K562 (cell line): Measurements from ENCODE around the gene NFIC. TPM values are rescaled to one million over a fixed set of nuclear protein-coding genes. Genes with fewer than 3 reads are reported as not detected.

Source experiments
- BRD4 ChIP-seq: fragments of 200-600 bp; sonication (generic); IDR thresholded peaks from 2 replicates; pipeline ENCODE4 v1.6.1; 2017; ENCODE audit warnings: inconsistent platforms
- CREB1 ChIP-seq, 2 experiments: sonication (generic) in 1 of 2; formaldehyde crosslinking in 1 of 2; IDR thresholded peaks; 2 replicates each; pipeline versions ENCODE4 v1.6.1 to v1.8.0; 2012 to 2022; ENCODE audit warnings: inconsistent platforms in 1 of 2, mild to moderate bottlenecking in 1 of 2, missing genetic modification reagents in 1 of 2, moderate library complexity in 1 of 2
- E2F4 ChIP-seq: sonication (generic); formaldehyde crosslinking; IDR thresholded peaks from 2 replicates; pipeline ENCODE4 v1.8.0; 2022; ENCODE audit warnings: mild to moderate bottlenecking, low read depth, missing genetic modification reagents
- GATAD2B ChIP-seq: fragments of 450-650 bp; IDR thresholded peaks from 2 replicates; pipeline ENCODE4 v1.6.1; 2017; ENCODE audit warnings: mild to moderate bottlenecking, borderline replicate concordance
- HNRNPLL ChIP-seq: fragments of 200-400 bp; formaldehyde crosslinking; IDR thresholded peaks from 2 replicates; pipeline ENCODE4 v1.6.1; 2017; ENCODE audit warnings: low read length, low read depth, mild to moderate bottlenecking; ENCODE audit not compliant: poor library complexity, severe bottlenecking
- NEUROD1 ChIP-seq: fragments of 150-350 bp; IDR thresholded peaks from 2 replicates; pipeline ENCODE4 v1.6.1; 2014; ENCODE audit warnings: borderline replicate concordance, low read length, low read depth; ENCODE audit not compliant: partially characterized antibody
- NFIX ChIP-seq: fragments of 250-450 bp; sonication (Bioruptor Pico); IDR thresholded peaks from 2 replicates; pipeline ENCODE4 v1.4.0; 2020; ENCODE audit warnings: low read depth, mild to moderate bottlenecking, moderate library complexity
- NR2F6 ChIP-seq: fragments of 450-650 bp; formaldehyde crosslinking; IDR thresholded peaks from 2 replicates; pipeline ENCODE4 v1.4.0; 2020; ENCODE audit warnings: mild to moderate bottlenecking
- RBM39 ChIP-seq: fragments of 200-400 bp; formaldehyde crosslinking; optimal IDR thresholded peaks from 2 replicates; pipeline ENCODE3; 2018; ENCODE audit warnings: low read depth, low read length
- SMAD4 ChIP-seq: fragments of 250-450 bp; sonication (Bioruptor Pico); conservative IDR thresholded peaks from 2 replicates; pipeline ENCODE4 v1.8.0; 2021; ENCODE audit warnings: inconsistent platforms, mild to moderate bottlenecking, moderate library complexity
- SP1 ChIP-seq: sonication (generic); formaldehyde crosslinking; IDR thresholded peaks from 2 replicates; pipeline ENCODE4 v1.8.1; 2022; ENCODE audit warnings: mild to moderate bottlenecking, missing genetic modification reagents
- YY1 ChIP-seq, 3 experiments: IDR thresholded peaks; 2 replicates each; pipeline ENCODE4 v1.6.1; 2011; ENCODE audit warnings: low read length in 2 of 3, mild to moderate bottlenecking in 2 of 3, moderate library complexity in 2 of 3, borderline replicate concordance in 1 of 3, control low read depth in 1 of 3, low read depth in 1 of 3; ENCODE audit not compliant: insufficient read depth in 3 of 3, insufficient replicate concordance in 2 of 3, control insufficient read depth in 1 of 3, insufficient read length in 1 of 3; ENCODE audit errors: extremely low read depth in 1 of 3
- ZBTB17 ChIP-seq: fragments of 450-650 bp; formaldehyde crosslinking; IDR thresholded peaks from 2 replicates; pipeline ENCODE4 v1.4.0; 2020; ENCODE audit warnings: mild to moderate bottlenecking
- ZNF41 ChIP-seq: fragments of 250-450 bp; sonication (Bioruptor Pico); conservative IDR thresholded peaks from 2 replicates; pipeline ENCODE4 v1.4.0; 2020; ENCODE audit warnings: mild to moderate bottlenecking
- ZNF584 ChIP-seq: fragments of 200-800 bp; sonication (Bioruptor generic); IDR thresholded peaks from 2 replicates; pipeline ENCODE4 v1.6.1; 2016; ENCODE audit warnings: low read depth, mild to moderate bottlenecking, missing genetic modification characterization, missing compliant biosample characterization
- polyA plus RNA-seq, 8 experiments: library from polyadenylated mRNA; depleted of rRNA in 4 of 8; stranded (reverse) in 5 of 8; unstranded in 3 of 8; fragments of >200 nt; fragmentation: Nextera tagmentation in 2 of 8; fragmentation: Illumina TruSeq in 1 of 8; extraction: Ambion mirVana in 2 of 8; extraction: Trizol in 1 of 8; gene quantifications; 2 replicates each; pipeline versions ENCODE4 v1.2.1 to v1.2.3, GENCODE V29; 2011 to 2014; ENCODE audit warnings: inconsistent platforms in 1 of 8, missing spikeins in 1 of 8
- total RNA-seq, 7 experiments: library from RNA; depleted of rRNA in 6 of 7; stranded (reverse); fragments of >200 nt in 6 of 7; fragmentation: Illumina TruSeq in 2 of 7; extraction: Trizol in 2 of 7; gene quantifications; 2 replicates each; pipeline versions ENCODE4 v1.2.1 to v1.2.3, GENCODE V29; 2011 to 2021; ENCODE audit warnings: low replicate concordance in 1 of 7
- TF ChIP-seq, protein P1 (sequence below), 2 experiments: fragments of 450-650 bp; IDR thresholded peaks; 2 replicates each; pipeline ENCODE4 v1.6.1; 2016; ENCODE audit warnings: mild to moderate bottlenecking in 2 of 2, borderline replicate concordance in 1 of 2, low read depth in 1 of 2, moderate library complexity in 1 of 2

The NFIC gene
- total and polyA plus RNA-seq, 9 of the 15 experiments (the other 6 are each of a cell fraction or from before 2014, with no cell fraction given): 0.71 to 62.1 (median 6.9) TPM

DNA sequence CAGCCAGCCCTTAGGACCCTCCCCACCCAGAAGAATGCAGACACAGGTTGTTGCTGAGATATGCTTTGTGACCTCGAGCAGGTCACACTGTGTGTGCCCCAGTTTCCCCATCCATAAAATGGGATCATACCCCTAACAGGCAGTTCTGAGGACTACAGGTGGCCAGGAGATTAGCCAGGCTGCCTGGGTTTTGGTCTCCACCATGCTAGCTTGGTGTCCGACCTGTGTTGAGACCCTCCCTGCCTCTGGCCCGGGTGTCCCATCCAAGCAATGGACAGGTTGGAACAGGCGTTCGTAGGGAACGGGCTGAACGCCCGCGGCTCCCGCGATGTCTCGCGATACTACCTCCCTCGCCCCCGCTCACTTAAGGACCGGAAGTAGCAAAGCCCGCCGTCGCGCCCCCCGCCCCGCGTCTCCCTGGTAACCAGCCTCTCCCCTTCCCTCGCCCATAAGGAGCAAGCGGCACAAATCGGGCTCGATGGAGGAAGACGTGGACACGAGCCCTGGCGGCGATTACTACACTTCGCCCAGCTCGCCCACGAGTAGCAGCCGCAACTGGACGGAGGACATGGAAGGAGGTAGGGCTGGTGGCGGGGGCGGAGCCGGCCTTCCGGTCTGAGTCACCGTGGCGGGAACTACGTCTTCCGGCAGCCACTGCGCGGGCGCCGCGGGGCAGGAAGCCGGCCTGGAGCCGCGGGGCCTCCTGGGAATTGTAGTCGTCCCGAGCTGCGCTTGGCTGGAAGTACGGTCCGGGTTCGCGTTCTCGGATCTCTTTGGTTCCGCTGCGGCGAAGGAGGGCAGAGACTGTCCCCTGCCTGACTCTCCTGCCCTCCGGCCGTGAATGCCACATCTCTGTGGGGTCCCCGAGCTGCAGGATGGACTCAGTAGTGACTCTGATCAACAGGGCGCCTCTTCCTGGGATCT lies 68.5 kb downstream of the NFIC start (continued):
- TF ChIP-seq, protein P1, sequence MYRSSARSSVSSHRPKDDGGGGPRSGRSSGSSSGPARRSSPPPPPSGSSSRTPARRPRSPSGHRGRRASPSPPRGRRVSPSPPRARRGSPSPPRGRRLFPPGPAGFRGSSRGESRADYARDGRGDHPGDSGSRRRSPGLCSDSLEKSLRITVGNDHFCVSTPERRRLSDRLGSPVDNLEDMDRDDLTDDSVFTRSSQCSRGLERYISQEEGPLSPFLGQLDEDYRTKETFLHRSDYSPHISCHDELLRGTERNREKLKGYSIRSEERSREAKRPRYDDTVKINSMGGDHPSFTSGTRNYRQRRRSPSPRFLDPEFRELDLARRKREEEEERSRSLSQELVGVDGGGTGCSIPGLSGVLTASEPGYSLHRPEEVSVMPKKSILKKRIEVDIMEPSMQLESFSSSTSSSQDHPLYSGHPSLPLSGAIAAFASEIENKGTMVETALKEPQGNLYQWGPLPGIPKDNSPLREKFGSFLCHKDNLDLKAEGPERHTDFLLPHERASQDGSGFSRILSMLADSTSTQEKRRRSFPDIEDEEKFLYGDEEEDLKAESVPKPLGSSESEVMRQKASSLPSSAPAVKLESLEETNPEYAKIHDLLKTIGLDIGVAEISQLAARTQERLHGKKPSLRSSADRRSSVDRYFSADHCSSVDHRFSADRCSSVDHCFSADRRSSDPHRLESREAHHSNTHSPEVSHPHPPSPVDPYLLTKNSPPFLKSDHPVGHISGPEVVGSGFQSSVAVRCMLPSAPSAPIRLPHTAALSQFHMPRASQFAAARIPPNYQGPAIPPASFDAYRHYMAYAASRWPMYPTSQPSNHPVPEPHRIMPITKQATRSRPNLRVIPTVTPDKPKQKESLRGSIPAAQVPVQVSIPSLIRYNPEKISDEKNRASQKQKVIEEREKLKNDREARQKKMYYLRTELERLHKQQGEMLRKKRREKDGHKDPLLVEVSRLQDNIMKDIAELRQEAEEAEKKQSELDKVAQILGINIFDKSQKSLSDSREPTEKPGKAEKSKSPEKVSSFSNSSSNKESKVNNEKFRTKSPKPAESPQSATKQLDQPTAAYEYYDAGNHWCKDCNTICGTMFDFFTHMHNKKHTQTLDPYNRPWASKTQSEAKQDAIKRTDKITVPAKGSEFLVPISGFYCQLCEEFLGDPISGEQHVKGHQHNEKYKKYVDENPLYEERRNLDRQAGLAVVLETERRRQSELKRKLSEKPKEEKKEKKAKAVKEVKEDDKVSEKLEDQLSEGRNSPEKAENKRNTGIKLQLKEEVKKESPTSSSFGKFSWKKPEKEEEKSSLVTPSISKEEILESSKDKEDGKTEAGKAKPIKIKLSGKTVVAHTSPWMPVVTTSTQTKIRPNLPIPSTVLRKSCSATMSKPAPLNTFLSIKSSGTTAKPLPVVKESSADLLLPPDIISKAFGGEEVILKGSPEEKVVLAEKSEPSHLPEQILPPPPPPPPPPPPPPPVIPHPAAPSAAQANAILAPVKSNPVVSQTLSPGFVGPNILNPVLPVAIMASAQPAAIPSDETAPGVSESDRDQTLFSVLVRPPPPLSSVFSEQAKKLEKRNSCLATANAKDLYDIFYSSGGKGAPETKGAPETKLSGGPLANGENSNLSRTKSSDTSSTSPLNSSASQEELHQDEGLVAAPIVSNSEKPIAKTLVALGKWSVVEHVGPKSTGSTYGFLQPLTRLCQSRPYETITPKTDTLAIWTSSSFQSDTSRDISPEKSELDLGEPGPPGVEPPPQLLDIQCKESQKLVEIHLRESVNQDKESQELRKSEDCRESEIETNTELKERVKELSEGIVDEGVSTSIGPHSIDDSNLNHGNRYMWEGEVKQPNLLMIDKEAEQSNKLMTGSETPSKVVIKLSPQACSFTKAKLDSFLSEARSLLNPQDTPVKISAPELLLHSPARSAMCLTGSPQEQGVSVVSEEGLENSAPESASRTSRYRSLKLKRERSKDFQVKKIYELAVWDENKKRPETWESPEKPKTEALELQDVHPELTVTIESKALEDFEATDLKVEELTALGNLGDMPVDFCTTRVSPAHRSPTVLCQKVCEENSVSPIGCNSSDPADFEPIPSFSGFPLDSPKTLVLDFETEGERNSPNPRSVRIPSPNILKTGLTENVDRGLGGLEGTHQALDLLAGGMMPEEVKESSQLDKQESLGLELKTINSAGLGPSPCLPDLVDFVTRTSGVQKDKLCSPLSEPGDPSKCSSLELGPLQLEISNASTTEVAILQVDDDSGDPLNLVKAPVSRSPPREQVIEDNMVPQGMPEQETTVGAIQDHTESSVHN (IDR thresholded peaks at IDR 0.05; ENCODE audit: borderline replicate concordance in 1 of 2, low read depth in 1 of 2): no peak
- peak; percentile 79; the same call in 1 of the 2 replicates for TF ChIP-seq E2F4 (CRISPR knock-in tag)
- TF ChIP-seq SMAD4 (CRISPR knock-in tag): peak; percentile 72
- TF ChIP-seq SP1 (CRISPR knock-in tag): peak; percentile 83
- TF ChIP-seq ZBTB17 (CRISPR knock-in tag): peak; percentile 57; the same call in 1 of the 2 replicates
- TF ChIP-seq NEUROD1: no peak
- no peak for TF ChIP-seq NFIX (CRISPR knock-in tag)
- no peak for TF ChIP-seq HNRNPLL
- TF ChIP-seq ZNF41 (CRISPR knock-in tag): no peak
- TF ChIP-seq ZNF584 (CRISPR knock-in tag): peak; percentile 79; the same call in 1 of the 2 replicates
- TF ChIP-seq GATAD2B: no peak
- no peak for TF ChIP-seq NR2F6 (CRISPR knock-in tag)
- TF ChIP-seq YY1 (IDR thresholded peaks at IDR 0.05; ENCODE audit: borderline replicate concordance in 1 of 3, control insufficient read depth in 1 of 3, extremely low read depth in 1 of 3, insufficient read depth in 3 of 3, insufficient read length in 1 of 3, insufficient replicate concordance in 2 of 3, low read depth in 1 of 3, low read length in 2 of 3): peak in 2 of 3 experiments; percentile 41 to 72
- peak; percentile 80 for TF ChIP-seq RBM39
- peak; percentile 54; the same call in 1 of the 2 replicates for TF ChIP-seq CREB1 (IDR thresholded peaks at IDR 0.05)
- TF ChIP-seq CREB1 (CRISPR knock-in tag; IDR thresholded peaks at IDR 0.05): peak; percentile 69
- 0 out of 2 replicates have a peak, but pooled peaks have one; percentile 49 for TF ChIP-seq BRD4
